Retinal pigment epithelial cell (primary cell): ENCODE measurements around the gene EVA1A.

ENCODE experiments used
- DNase-seq: peaks from one replicate; pipeline ENCODE4 v3.0.0-alpha.2; 2010; ENCODE audit warnings: low read depth
- H3K4me3 ChIP-seq: 2 replicates; pipeline ENCODE4 v1.5.1; 2011; ENCODE audit warnings: mild to moderate bottlenecking, low read length, control low read depth, moderate library complexity
- TF ChIP-seq, protein P1 (sequence below): conservative IDR thresholded peaks from 2 replicates; pipeline ENCODE4 v1.5.1; 2011; ENCODE audit warnings: low read depth, low read length, control low read depth, inconsistent platforms

EVA1A gene

DNA sequence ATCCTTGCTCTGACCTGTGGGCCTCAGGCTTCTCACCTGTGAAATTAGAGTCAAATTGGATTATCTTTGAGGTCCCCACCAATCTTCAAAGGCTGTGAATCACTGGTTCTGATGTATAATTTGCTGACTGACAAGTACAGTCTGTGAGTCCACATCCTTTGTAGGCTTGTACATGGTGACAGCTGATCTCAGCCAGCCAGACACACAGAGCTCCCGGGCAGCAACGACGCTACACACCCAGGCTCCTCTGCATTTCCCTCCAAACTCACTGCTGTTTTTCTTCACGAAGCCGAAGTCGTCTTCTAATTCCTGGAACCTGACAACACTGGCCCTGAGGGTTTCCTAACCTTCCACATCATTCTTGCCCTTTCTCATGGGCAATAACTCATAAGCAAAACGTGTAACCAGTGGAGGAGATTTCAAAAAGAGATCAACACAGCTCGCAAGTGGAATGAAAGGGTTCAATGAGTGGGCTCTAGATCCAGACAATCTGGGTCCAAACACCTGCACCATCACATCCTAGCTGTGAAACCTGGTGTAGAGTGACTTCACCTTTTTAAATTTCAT is 37.9 kb upstream of the EVA1A start:
- H3K4me3 ChIP-seq = no peak overlapping the region
- DNase-seq = no peak
- TF ChIP-seq, protein P1, sequence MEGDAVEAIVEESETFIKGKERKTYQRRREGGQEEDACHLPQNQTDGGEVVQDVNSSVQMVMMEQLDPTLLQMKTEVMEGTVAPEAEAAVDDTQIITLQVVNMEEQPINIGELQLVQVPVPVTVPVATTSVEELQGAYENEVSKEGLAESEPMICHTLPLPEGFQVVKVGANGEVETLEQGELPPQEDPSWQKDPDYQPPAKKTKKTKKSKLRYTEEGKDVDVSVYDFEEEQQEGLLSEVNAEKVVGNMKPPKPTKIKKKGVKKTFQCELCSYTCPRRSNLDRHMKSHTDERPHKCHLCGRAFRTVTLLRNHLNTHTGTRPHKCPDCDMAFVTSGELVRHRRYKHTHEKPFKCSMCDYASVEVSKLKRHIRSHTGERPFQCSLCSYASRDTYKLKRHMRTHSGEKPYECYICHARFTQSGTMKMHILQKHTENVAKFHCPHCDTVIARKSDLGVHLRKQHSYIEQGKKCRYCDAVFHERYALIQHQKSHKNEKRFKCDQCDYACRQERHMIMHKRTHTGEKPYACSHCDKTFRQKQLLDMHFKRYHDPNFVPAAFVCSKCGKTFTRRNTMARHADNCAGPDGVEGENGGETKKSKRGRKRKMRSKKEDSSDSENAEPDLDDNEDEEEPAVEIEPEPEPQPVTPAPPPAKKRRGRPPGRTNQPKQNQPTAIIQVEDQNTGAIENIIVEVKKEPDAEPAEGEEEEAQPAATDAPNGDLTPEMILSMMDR = no peak

GRCh38 chr2:75597949-75598348 is 37.2 kb upstream of the EVA1A start:
- H3K4me3 ChIP-seq = no peak overlapping the region
- TF ChIP-seq, protein P1 = peak; percentile 17
- no peak for DNase-seq

GRCh38 chr2:75596784-75597183 is 36.0 kb upstream of the EVA1A start:
- TF ChIP-seq, protein P1 = no peak
- no peak overlapping the region for H3K4me3 ChIP-seq
- no peak for DNase-seq

DNA sequence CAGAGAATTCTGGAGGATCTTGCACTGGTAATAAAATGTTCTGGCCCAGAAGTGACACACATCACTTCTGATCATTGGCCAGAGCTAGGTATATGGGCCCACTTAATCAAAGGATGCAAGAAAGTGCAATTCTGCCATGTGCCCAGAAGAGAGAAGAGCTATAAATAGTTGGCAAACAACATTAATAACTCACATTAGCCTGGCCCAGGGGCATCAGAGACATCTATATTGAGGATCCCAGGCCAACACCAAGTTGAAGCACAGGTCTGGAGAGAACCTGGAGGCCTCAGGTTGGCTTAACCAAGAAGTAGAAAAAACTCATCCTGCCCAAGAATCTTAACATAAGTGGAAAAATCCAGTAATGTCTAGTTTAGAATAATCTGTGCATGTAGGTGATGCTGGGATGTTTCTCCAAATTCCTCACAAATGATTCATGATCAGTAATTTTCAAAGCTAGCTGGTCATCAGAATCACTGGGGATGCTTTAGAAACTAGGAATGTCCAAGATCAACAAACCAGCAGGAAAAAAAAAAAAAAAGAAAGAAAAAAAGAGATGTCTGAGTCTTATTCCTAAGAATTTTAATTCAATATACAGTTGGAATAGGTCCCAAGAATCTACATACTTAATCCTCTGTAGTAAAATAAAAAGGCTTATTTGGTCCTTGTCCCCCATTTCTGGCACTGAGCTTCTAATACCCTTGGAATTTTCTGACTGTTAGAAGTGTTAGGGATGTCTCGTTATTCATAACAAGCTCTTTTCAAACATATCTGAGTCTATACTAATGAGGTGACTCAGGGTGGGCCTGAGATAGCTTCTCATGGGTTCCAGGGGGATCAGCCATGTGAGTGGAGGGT is 35.0 kb upstream of the EVA1A start:
- TF ChIP-seq, protein P1 = no peak
- peak; percentile 96 for DNase-seq
- no peak overlapping the region for H3K4me3 ChIP-seq

DNA sequence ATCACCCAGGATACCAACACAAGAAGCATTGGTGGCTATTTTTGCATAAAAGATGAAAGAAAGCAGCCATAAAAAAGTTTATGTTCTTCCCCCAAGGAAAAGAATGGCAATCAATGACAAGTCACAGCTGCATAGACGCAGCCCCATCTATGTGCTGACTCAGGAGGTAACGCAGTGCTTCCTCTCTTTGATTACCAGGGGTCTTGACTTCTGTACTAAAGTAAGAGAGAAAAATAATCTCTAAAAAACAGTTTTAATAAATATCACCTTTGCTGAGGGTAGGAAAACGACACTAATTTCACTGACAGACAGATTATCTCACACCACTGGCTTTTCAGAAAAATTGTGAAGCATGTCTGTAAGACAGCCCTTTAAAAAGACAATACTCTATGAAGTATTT is 33.9 kb upstream of the EVA1A start:
- TF ChIP-seq, protein P1 = no peak
- DNase-seq = no peak

GRCh38 chr2:75592888-75593287 is 32.1 kb upstream of the EVA1A start:
- no peak for DNase-seq
- no peak overlapping the region for H3K4me3 ChIP-seq
- TF ChIP-seq, protein P1 = no peak

More for the DNA sequence above, 33.9 kb upstream of the EVA1A start:
- H3K4me3 ChIP-seq = no peak overlapping the region

DNA sequence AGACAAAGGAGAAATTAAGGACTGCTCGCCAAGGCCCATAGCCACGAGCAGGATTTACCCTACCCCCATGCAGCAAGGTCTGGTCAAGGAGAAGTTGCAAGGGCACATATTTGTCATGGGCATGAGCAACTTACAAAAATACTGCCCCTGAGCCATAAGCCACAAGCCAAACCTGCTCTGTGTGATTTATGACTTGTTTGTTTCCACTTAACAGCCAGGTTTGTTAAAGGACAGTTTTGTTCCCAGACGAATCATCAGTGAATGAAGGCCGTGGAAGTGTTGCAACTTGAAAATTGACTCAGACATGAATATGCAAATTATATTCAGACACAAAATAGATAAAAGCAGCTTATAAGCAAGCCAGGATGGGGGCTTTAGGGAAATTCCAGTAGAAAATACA is 31.3 kb upstream of the EVA1A start:
- TF ChIP-seq, protein P1 = no peak
- DNase-seq = no peak

More for the DNA sequence above, 31.3 kb upstream of the EVA1A start:
- no peak overlapping the region for H3K4me3 ChIP-seq
